Measurements from ENCODE around the gene ELMOD3.
"Not testable (repeated sequence)": the region's sequence is repeated elsewhere in the genome, so short reads cannot be mapped to it uniquely, and the experiment has no call there.

- TF ChIP-seq SIRT6 (IDR thresholded peaks at IDR 0.05; ENCODE audit: low read length); MAX (IDR thresholded peaks at IDR 0.05); CTCF (IDR thresholded peaks at IDR 0.05; ENCODE audit: control extremely low read depth in 1 of 3, insufficient read depth in 1 of 3, low read depth in 1 of 3, low read length in 3 of 3); POLR2A (IDR thresholded peaks at IDR 0.05; ENCODE audit: control extremely low read depth in 1 of 2, low read depth in 2 of 2, low read length in 2 of 2); SAP30 (IDR thresholded peaks at IDR 0.05; ENCODE audit: insufficient read depth, insufficient replicate concordance, low read length); MAFK (IDR thresholded peaks at IDR 0.05; ENCODE audit: low read depth, low read length); JUN (IDR thresholded peaks at IDR 0.05; ENCODE audit: low read depth, low read length); SIN3A (conservative IDR thresholded peaks at IDR 0.05 in 1 of 2, IDR thresholded peaks at IDR 0.05 in 1 of 2; ENCODE audit: low read depth in 1 of 2, low read length in 2 of 2): not testable (repeated sequence)
Measured at GRCh38 chr2:85329701-85330100, 24.9 kb upstream of the ELMOD3 start.

Measured in H1 (cell line).